Erythroblast (primary cell): ENCODE measurements around the gene TRDMT1.

Experiments used
- GATA1 ChIP-seq: IDR thresholded peaks from 2 replicates; pipeline ENCODE4 v1.6.1; 2011; ENCODE audit warnings: low read depth, mild to moderate bottlenecking, control low read depth, low read length, moderate library complexity
- POLR2A ChIP-seq: IDR thresholded peaks from 2 replicates; pipeline ENCODE4 v1.6.1; 2011; ENCODE audit warnings: mild to moderate bottlenecking, low read length

GRCh38 chr10:17199351-17199804 lies 2.1 kb downstream of the TRDMT1 start:
- TF ChIP-seq POLR2A: no peak
- TF ChIP-seq GATA1: no peak
